HG03025 (cell line): Measurements from ENCODE around the gene FPR3.
"Not testable (repeated sequence)": the region's sequence is repeated elsewhere in the genome, so short reads cannot be mapped to it uniquely, and the experiment has no call there.

Source experiments
- ATAC-seq: cut with Tn5 transposase; IDR thresholded peaks from one replicate; pipeline ENCODE4 v1.9.1; 2021; ENCODE audit warnings: mild to moderate bottlenecking, moderate library complexity; ENCODE audit not compliant: unreplicated experiment, low FRiP score

Gene FPR3

DNA sequence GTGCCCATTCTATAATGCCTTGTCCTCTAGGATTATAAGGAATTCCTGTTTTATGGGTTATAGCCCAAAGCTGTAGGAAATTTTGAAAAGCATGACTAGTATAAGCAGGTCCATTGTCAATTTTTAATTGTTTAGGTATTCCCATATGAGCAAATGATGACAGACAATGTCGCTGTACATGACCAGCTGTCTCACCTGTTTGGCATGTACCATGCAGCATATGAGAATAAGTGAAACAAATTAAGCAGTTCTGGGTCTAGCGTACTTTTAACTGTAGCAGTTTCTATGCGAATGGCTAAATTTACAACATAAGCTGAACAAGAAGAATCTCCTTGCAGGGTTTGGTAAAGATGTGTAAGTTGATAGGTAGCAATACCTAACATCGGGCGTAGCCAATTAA lies 11.6 kb downstream of the FPR3 start:
- not testable (repeated sequence) for ATAC-seq

DNA sequence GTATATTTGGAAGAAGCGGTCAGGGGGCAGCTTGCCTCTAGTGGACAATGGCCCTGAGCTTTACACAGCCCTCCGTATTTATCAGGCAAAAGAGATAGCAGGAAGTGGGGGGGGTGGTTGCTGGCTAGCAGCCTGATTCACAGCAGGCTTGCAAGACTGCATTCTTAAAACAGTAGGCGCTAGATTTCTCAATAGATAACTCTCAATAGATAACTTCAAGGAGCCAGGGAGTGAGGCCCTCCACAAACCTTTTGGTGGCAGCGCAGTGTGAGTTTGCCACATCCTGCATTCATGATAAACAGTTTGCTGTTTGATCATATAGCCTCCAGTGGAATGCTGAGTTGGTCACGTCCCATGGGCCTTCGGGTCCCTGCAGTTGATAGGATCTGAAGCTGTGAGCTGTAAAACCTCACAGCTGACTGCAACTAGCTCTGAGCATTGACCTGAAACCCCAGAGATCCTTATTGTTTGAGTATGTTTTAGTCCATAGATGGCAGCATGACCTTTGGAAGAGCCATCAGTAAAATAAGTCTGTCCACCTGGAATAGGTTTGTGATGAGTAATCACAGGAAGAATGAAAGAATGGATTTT lies 12.2 kb downstream of the FPR3 start:
- no peak for ATAC-seq

DNA sequence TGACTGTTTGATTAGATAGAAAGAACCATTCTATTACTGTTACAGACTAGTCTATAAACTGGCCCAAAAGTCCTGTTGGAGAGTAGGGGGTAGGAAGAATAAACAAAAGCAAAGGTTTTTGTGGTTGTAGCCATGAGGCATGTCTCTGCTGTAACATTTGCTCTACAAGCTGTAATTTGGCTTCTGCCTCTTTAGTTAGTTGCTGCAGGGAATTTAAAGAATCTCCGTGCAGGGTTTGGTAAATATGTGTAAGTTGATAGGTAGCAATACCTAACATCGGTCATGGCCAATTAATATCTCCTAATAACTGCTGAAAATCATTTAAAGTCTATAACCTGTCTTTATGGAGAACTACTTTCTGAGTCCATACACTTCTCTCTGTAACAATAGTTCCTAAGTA lies 13.0 kb downstream of the FPR3 start:
- no peak for ATAC-seq

DNA sequence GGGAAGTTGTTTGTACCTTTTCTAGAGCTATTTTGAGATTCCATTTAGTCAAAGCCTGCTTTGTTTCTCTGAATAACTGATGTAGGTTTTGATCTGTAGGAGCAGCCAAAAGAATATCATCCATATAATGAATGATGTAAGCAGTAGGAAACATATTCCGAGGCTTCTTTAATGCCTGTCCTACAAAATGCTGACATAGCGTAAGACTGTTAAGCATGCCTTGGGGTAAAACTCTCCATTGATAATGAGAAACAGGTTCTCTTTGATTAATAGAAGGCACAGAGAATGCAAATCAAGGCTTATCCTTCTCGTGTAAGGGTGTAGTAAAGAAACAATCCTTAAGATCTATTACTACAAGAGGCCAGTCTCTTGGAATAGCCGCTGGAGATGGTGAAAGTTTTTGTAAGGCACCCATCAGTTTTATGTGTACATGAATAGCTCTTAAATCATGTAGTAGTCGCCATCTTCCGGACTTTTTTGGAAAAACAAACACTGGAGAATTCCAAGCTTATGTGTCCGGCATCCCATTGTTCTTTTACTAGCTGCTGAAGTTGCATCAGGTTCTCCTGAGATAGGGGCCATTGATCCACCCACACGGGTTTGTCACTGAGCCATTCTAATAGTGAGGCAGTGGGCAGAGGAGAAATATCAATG lies 13.5 kb downstream of the FPR3 start:
- ATAC-seq, result no peak

DNA sequence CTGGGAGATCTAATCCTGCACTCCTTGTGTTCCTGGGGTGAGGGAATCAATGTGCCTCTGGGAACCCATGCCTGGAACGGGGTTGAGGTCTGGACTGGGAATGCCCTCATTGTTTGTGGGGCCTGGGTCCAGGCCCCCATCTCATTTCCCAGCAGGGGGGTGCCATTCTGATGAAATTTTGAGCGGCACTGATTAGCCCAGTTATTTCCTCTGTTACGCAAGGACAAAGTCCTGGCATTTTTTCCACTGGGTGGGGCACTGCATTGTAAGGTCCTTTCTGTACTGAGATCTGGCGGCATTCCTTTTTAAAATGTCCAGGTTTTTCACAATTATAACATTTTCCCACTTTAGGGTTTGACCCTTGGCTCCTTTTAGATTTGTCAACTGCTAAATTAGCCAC lies 14.8 kb downstream of the FPR3 start:
- ATAC-seq, result no peak

DNA sequence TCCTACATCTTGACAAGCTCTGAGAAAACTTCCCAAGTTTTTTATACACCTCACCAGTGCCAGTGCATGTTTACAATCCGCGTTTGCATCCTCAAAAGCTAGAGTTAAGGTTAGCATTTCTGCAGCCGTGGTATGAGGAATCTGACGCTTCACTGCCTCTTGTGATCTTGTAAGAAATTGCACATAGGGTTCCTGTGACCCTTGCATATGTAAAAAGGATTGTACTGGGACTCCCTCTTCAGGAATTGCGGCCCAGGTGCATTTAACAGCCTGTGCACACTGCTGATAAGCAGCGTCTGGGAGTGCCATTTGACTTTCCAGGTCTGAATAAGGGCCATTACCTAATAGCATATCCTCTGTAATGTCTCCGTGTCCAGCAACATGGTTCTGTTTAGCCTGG lies 15.3 kb downstream of the FPR3 start:
- ATAC-seq, result no peak

DNA sequence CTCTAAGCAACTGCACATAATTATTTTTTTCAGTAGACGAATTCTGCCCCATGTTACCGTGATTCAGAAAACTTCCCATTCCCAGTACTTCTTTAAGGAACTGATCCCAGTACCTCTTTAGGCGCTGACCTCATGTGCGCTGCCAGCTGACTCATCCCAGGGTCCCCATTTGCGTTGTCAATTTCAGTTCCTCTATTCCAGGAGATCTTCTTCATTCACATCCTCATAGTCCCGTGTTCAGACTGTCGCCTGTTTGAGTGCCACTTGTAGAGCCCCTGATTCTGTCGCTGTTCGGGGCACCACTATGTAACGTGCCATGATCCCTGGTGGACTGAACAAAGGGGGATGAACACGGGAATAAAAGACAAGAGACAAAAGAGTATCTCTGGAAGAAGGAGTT lies 16.4 kb downstream of the FPR3 start:
- no peak for ATAC-seq

DNA sequence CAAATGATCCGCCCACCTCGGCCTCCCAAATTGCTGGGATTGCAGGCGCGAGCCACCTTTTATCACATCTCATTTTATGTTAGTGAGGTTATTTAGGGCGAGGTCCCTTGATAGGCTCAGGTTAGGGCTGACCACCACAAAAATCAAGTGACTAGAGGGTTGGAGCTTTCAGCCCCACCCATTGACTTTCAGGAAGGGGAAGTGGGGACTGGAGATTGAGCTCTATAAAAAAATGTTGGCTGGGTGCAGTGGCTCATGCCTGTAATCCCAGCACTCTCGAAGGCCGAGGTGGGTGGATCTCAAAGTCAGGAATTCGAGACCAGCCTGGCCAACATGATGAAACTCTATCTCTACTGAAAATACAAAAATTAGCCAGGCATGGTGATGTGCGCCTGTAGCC lies 20.1 kb downstream of the FPR3 start:
- no peak for ATAC-seq

DNA sequence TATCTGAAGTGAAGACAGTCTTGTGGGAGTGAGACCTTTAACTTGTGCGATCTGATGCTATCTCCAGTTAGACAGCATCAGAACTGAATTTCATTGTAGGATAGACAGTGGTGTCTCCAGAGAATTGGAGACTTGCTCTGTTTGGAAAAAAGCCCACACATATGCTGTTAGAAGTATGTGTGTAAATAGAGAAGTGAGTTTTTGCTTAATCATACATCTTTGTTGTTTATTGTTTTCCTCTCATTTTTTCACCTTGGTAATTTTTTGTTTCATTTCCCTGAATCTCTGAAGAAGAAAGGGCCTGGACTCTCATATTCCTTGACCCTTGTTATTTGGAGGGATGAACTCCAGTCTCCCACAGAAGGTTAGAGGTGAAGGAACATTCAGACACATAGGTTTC lies 21.8 kb downstream of the FPR3 start:
- no peak for ATAC-seq

DNA sequence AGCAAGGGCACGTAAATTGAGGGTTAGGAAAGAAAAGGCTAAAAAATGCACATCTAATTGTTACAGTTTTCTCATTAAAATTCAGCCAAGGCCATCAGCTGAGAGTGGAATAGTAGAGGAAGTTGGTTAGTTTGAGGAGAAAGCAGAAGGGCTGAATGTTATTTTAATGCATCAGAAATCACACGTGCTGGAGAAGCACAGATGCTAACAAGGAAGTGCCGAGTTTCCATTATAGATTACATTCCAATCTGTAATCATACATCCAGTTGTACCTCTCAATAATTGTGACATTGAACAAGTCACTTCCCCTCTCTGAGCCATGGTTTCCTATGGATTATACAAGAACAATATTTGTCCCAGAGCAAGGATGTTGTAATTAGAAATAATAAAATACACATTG lies 25.1 kb downstream of the FPR3 start:
- no peak for ATAC-seq

DNA sequence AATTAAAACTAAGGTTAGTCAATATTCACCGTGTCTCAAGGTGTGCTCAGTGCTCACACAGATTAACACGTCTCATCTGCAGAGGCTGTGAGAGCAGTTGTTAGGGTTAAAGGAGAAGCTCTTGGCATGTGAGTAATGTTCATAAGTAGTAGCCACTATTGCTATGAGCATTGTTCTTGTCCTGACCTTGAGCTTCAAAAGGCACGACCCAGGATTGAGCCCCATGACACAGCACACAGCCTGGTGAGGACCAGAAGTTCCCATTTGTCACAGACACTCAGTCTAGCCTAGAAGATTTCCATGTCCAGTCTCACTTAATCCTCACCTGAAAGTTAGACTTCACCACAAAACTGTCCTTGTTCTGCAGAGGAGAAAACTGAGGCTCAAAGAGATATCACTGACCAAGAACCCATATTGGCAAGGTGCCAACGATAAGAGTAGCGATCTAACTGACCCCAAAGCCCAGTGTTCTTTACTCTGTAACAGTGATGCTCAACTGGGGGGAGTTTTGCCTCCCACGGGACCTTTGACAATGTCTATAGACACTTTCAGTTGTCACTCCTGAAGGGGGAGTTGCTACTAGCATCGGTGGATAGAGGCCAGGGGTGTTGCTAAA lies 26.0 kb downstream of the FPR3 start:
- ATAC-seq, result no peak

DNA sequence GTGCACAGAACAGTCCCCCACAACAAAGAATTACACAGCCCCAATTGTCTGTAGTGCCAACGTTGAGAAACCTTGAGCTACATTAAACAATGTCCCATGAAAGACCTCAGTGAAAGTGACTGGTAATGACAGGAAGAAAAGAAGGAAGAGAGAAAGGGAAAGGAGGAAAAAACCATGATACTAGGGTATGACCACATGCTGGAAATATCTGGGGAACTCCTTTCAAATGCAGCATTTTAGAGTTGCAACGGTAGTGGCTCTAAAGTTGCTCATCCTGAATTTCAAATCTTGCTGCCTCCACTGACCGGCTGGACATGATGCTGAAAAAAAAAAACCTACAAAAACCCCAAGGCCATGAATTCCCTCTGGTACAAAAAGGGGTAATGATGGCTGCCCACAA lies 26.5 kb downstream of the FPR3 start:
- no peak for ATAC-seq

DNA sequence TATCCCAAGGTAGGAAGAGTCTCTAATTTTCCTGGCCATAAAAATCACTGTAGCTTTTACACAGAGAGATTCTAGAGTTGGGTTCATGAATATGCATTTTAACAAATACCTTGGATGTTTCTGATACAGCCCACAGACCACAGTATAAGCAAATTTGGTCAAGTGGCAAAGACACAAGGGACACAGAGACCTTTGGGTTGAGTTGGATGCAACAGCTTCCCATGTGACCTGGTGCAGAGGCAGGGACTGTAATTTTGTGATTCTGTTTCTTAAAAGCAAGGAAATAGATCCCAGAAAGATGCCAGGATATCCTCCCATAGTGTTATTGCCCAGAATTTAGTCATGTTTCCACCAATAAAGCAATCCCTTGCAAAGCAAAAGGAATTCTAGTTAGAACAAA lies 27.0 kb downstream of the FPR3 start:
- no peak for ATAC-seq

DNA sequence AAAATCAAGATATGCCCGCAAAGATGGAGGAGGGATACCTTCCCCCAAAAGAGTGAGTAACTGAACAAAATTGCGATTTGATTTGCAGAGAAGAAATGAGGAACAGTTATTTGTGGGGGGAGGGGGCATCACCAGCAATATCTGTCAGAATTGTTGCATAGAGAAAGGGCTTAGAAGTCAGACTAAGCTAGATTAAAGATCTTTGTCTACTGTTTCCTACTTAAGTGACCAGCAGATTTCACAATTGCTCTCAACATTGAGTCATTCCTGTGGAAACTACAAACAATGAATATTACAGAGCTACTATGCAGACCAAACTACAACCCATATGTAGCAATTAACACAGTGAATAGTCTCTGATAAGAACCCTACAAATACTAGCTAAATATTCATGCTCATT lies 27.4 kb downstream of the FPR3 start:
- no peak for ATAC-seq

DNA sequence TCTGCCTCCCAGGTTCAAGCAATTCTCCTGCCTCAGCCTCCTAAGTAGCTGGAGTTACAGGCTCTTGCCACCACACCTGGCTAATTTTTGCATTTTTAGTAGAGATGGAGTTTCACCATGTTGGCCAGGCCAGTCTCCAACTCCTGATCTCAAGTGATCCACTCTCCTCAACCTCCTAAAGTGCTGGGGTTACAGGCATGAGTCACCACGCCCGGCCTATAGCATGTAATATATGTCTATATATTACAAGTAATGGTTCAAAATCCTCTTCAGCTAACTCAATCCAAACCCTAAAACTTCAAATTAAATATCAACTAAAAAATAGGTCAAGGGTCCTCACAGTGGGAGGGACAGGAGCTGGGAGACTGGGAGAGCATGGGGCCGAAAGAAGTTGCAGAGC lies 28.0 kb downstream of the FPR3 start:
- ATAC-seq, result no peak

DNA sequence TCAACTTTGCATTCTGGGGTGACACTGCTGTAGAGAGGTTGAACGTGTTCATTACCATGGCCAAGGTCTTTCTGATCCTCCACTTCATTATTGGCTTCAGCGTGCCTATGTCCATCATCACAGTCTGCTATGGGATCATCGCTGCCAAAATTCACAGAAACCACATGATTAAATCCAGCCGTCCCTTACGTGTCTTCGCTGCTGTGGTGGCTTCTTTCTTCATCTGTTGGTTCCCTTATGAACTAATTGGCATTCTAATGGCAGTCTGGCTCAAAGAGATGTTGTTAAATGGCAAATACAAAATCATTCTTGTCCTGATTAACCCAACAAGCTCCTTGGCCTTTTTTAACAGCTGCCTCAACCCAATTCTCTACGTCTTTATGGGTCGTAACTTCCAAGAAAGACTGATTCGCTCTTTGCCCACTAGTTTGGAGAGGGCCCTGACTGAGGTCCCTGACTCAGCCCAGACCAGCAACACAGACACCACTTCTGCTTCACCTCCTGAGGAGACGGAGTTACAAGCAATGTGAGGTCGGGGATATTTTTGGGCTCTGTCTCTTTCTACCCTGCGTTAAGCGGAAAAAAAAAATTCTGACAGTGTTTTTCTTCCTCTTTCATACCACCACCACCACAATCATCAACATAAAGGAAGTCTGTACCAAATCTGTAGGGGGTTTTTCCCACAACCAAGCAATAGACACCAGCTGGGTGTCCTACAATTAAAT lies 29.5 kb downstream of the FPR3 start:
- no peak for ATAC-seq

DNA sequence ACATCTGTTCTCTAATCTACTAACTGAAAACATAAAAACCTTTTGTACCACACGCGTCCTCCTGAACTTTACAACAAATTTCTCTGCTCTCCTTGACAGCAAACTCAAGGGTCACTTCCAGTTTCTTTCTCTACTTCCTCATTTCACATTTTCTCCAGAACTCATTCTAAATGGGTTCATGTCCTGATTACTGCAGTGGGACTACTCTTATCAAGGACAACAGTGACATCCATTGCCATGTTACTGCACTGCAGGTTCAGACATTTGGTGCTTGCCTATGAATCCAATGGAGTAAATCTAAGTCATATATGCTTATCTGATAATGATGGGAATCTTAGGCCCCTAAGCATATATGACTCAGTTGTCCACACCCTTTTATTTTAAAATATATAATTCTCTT lies 35.3 kb downstream of the FPR3 start:
- no peak for ATAC-seq

DNA sequence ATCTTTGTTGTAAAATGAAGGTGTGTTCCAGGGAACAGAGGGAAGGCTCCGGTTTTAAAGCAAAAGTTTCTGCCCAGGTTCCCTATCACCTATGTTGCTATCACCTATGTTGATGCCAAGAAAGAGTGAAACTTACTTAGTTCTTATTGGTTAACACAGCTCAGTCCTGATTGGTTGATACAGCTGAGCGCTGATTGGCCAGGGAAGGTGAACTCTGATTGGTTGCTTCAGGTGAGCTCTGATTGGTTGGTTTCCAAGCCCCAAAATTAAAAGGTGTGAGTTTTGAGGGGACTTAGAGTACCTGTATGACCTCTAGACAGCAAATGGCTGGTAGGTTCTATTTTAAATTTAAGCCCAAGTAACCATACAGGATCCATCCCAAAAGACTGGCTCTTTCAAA lies 42.2 kb downstream of the FPR3 start:
- no peak for ATAC-seq

DNA sequence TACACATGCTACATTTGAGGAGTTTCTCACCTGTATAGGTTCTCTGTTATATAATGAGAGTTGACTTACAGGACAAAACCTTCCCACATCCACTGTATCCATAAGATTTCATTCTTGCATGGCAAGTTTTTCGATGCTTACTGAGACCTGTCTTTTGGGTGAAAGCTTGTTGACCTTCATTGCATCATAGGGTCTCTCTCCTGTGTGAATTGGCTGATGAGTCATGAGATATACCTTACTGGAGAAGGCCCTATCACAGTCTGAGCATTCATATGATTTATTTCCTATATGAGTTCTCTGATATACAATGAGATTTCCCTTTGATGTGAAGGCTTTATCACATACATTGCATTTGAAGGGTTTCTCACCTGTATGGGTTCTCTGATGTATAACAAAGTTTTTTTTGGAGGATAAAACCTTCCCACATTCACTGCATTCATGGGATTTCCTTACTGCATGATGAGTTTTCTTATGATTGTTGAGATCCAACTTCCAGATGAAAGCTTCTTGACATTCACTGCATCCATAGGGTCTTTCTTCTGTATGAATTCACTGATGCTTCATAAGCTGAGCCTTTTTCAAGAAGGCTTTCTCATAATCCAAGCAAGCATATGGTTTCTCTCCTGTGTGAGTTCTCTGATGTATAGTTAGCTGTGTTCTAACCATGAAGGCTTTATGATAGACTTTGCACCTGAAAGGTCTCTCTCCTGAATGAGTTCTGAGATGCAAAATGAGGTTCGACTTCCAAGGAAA lies 67.1 kb downstream of the FPR3 start:
- no peak for ATAC-seq

DNA sequence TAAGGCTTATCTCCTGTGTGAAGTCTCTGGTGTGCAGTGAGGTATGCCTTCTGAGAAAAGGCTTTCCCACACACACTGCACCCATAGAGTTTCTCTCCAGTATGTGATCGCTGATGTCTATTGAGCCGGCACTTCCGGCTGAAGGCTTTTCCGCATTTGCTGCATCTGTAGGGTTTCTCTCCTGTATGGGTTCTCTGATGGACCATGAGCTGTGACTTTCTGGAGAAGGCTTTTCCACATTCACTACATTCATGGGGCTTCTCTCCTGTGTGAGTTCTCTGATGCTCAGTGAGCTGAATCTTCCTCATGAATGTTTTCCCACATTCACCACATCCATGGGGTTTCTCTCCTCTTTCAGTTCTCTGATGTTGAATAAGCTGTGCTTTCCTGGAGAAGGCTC lies 78.1 kb downstream of the FPR3 start:
- no peak for ATAC-seq
